Omental fat pad (tissue), 4 donors: ENCODE results near the gene IFNA8. TPM values are rescaled to one million over a fixed set of nuclear protein-coding genes. Genes with fewer than 3 reads are reported as not detected.
"Not testable (repeated sequence)": the region's sequence is repeated elsewhere in the genome, so short reads cannot be mapped to it uniquely, and the experiment has no call there.

Experiments used
- ATAC-seq: fragments of 150-250 bp; one replicate; pipeline ENCODE4 v1.9.1; 2016; ENCODE audit warnings: mild to moderate bottlenecking, moderate library complexity; ENCODE audit not compliant: low FRiP score
- DNase-seq: peaks from one replicate; pipeline ENCODE4 v3.0.0-alpha.2; 2019; ENCODE audit warnings: low spot score
- total RNA-seq, 4 donors: library from RNA; depleted of rRNA; stranded (reverse); fragments of >200 nt; gene quantifications; one replicate each; pipeline ENCODE4 v1.1.0, GENCODE V29; 2016
- TF ChIP-seq, protein P1 (sequence below), 3 donors: fragments of 450-650 bp; IDR thresholded peaks; one replicate each; pipeline ENCODE4 v1.5.1; 2016 to 2017; ENCODE audit warnings: antibody characterized with exemption in 3 of 3, mild to moderate bottlenecking in 3 of 3, moderate library complexity in 2 of 3

Gene IFNA8
- total RNA-seq, 4 donors from 2014 or later = not detected

DNA sequence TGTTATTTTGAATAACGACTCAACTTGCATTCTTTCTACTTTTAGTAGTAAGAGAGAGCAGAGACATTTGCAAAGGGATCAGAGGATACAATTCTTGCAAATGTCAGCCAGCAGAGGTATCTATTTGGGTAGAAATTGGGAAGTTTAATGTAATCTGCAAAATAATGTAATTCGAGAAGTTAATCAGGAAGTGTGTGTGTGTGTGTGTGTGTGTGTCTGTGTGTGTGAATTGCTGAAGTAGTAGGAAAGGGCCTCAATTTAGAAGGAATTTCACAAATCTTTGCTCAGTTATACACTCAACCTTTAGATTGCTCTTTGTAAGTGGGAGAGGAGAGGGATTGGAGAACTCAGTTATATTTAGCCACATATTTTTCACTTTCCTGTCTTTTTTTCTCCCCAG, 20.3 kb downstream of the IFNA8 start:
- no peak for ATAC-seq
- TF ChIP-seq, protein P1, sequence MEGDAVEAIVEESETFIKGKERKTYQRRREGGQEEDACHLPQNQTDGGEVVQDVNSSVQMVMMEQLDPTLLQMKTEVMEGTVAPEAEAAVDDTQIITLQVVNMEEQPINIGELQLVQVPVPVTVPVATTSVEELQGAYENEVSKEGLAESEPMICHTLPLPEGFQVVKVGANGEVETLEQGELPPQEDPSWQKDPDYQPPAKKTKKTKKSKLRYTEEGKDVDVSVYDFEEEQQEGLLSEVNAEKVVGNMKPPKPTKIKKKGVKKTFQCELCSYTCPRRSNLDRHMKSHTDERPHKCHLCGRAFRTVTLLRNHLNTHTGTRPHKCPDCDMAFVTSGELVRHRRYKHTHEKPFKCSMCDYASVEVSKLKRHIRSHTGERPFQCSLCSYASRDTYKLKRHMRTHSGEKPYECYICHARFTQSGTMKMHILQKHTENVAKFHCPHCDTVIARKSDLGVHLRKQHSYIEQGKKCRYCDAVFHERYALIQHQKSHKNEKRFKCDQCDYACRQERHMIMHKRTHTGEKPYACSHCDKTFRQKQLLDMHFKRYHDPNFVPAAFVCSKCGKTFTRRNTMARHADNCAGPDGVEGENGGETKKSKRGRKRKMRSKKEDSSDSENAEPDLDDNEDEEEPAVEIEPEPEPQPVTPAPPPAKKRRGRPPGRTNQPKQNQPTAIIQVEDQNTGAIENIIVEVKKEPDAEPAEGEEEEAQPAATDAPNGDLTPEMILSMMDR (IDR thresholded peaks at IDR 0.05) = no peak
- no peak for DNase-seq

DNA sequence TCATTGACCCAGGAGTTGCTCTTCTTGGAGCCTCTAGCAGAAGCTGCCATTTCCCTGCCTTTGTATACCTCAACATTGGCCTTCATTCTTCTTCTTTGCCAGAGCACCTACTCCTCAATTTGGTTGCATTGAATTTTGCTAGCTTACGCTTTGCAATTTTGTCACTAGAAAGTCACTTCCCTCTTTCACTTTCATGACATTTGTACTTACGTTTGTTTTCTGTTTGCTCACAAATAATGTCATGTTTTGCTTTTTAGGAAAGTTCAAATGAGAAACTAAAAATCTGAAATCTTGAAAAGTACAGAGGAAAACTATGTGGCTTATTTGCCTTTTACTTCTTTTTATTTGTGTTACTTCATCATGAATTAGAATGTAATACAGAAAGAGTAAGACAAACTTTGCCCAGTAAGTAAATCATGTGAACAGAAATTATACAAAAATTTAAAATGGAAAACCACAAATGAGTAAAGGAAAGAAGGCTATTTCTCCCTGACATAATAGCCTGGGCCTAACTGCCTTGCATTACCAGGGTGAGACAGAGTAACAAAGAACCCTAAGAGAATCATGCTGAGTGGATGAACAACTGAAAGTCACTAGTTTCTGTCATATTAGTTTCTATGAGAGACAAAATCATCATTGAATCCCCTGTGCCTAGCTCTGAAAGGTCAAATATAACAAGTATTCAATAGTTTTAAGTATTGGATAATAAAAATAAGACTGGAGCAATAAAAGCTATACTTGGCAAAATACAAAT, 23.9 kb downstream of the IFNA8 start:
- TF ChIP-seq, protein P1 (IDR thresholded peaks at IDR 0.05) = no peak
- DNase-seq = no peak
- no peak for ATAC-seq

DNA sequence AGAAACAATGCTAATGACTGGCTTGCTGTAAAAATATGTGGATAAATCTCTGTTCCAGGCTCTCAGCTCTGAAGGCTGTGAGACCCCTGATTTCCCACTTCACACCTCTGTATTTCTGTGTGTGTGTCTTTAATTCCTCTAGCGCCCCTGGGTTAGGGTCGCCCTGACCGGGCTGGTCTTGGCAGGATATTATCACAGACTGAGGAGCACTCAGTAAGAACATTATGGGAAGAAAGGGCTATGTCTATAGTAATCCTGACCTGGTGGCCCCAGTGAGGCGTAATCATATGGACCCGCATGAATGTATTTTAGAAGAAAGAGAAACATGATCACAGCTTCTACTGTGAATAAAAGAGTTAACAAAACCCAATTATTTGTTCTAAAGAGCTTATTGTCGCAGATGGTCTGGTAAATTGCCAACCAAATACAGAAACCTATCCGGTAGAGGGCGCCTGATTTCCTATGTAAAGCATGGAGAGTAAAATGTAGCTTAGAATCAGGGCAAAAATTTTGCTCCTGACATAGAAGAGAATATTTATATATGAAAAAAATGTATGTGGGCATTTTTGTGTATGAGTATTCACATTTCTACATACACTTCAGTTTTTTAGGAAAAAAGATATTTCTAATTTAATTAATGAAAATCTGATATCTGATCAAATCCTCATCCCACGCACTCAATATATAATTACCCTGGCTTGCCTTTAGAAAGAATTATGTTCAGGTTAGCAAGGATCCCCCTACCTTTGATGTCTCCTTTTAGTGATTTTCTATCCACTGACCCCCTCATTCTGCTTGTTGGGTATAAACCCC, 25.5 kb downstream of the IFNA8 start:
- no peak for DNase-seq
- no peak for ATAC-seq
- TF ChIP-seq, protein P1 (IDR thresholded peaks at IDR 0.05) = no peak

DNA sequence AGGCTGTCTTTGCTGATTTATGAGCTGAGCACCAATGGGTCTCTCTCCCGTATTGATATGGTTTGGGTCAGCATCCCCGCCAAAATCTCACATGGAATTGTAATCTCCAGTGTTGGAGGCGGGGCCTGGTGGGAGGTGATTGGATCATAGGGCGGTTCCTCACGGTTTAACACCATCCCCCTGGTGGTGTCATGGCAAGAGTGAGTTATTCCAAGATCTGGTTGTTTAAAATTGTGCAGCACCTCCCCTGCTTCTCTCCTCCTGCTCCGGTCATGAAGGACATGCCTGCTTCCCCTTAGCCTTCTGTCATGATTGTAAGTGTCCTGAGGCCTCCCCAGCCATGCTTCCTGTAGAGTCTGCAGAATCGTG, 26.1 kb downstream of the IFNA8 start:
- ATAC-seq, DNase-seq: not testable (repeated sequence)

DNA sequence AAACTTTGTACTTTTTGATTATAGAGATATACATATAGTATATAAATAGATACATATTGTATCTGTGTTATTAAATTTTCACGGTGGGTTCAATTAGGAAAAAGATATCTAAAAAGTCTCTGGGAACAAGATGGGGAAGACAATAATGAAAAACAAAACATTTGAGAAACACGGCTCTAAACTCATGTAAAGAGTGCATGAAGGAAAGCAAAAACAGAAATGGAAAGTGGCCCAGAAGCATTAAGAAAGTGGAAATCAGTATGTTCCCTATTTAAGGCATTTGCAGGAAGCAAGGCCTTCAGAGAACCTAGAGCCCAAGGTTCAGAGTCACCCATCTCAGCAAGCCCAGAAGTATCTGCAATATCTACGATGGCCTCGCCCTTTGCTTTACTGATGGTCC, 31.2 kb downstream of the IFNA8 start, which contains the start of gene IFNA1:
Gene IFNA1, plus strand, starts transcription at position 301 of the 400 bp plus-strand sequence. Its CDS starts 69 bp downstream, at position 370.
- TF ChIP-seq, protein P1 (IDR thresholded peaks at IDR 0.05) = no peak
- DNase-seq (no peak), ATAC-seq (no peak)

DNA sequence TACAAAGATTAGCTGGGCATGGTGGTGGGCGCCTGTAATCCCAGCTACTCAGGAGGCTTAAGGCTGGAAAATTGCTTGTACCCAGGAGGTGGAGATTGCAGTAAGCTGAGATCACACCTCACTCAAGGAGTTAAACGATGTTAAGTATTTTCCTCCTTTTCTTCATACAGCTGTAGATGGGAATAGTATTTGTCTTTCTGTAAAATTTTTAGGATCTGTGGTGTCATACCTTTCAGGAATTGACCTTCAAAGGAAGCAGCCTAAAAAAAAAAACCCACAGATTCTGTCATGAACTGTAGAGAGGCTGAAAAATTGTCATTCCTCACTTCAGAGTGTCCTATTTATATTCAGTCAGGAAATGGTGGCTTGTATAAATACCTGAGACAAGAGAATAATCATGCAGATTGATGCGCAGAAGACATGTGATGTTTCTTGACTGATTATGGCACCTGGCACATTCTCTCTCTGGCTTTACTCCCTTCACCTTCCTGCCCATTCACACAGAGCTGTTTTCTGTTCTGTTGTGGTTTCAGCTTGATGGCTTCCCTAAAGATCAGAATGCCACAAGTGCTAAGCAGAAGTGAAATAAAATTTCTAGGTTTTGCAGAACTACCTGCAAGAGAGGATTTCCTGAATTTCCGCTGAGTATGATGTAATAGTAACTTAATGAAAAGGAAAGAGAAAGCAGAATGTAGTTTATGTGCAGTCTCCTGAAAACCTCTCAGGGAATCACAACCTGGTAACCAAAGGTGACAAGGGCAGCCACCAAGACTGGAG, 35.1 kb downstream of the IFNA8 start:
- TF ChIP-seq, protein P1 (IDR thresholded peaks at IDR 0.05) = no peak
- ATAC-seq = no peak
- no peak for DNase-seq

DNA sequence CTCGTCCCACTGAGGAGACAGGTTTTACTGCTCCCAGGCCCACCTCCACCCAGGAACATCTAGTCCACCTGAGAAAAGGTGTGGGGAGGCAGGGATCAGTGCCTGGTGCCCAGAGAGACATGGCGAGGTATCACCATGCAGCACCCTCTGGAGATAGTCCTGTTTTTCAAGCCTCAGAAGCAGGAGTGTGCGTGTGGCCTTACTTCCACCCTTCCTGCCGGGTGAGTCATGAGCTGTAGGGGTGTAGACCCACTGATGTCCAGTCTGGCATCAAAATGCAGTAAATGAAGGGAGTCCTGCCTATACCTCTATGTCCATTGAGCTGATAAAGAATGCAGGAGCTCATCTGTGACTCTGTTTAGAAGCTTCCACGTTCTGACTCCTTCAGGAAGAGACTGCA, 40.4 kb downstream of the IFNA8 start:
- ATAC-seq, DNase-seq: not testable (repeated sequence)
